HEK293T (cell line): ENCODE measurements around the gene CHCHD3.
"Not testable (repeated sequence)": the region's sequence is repeated elsewhere in the genome, so short reads cannot be mapped to it uniquely, and the experiment has no call there.

Source experiments
- CTCF ChIA-PET: fragments of 350-600 bp; formaldehyde crosslinking; extraction: SDS; loops from one replicate; lab custom pipeline; 2021; ENCODE audit warnings: antibody characterized with exemption, inconsistent platforms; lab: Yijun Ruan, JAX
- POLR2A ChIA-PET: fragments of 350-600 bp; formaldehyde crosslinking; extraction: SDS; loops from one replicate; lab custom pipeline; 2020; ENCODE audit warnings: antibody characterized with exemption, inconsistent platforms; lab: Yijun Ruan, JAX
- DNase-seq: peaks from one replicate; pipeline ENCODE4 v3.0.0; 2012; ENCODE audit warnings: mixed read lengths; ENCODE audit errors: extremely low spot score
- ARNT ChIP-seq: fragments of 450-650 bp; IDR thresholded peaks from 2 replicates; pipeline ENCODE4 v1.6.1; 2017; ENCODE audit warnings: mild to moderate bottlenecking
- BHLHE40 ChIP-seq: fragments of 450-650 bp; IDR thresholded peaks from 2 replicates; pipeline ENCODE4 v1.6.1; 2016; ENCODE audit warnings: mild to moderate bottlenecking, moderate library complexity, borderline replicate concordance
- CTBP1 ChIP-seq: fragments of 450-650 bp; IDR thresholded peaks from 2 replicates; pipeline ENCODE4 v1.6.1; 2016; ENCODE audit warnings: borderline replicate concordance
- ELF4 ChIP-seq: fragments of 450-650 bp; IDR thresholded peaks from 2 replicates; pipeline ENCODE4 v1.6.1; 2017; ENCODE audit warnings: antibody characterized with exemption
- FOXA1 ChIP-seq: fragments of 450-650 bp; IDR thresholded peaks from 2 replicates; pipeline ENCODE4 v1.6.1; 2016; ENCODE audit warnings: mild to moderate bottlenecking
- FOXK2 ChIP-seq: fragments of 450-650 bp; IDR thresholded peaks from 2 replicates; pipeline ENCODE4 v1.6.1; 2016; ENCODE audit warnings: mild to moderate bottlenecking
- FOXM1 ChIP-seq: fragments of 450-650 bp; IDR thresholded peaks from 2 replicates; pipeline ENCODE4 v1.6.1; 2017; ENCODE audit warnings: mild to moderate bottlenecking, borderline replicate concordance
- HDGF ChIP-seq: fragments of 450-650 bp; IDR thresholded peaks from 2 replicates; pipeline ENCODE4 v1.6.1; 2017; ENCODE audit warnings: antibody characterized with exemption, borderline replicate concordance
- L3MBTL2 ChIP-seq: fragments of 450-650 bp; conservative IDR thresholded peaks from 2 replicates; pipeline ENCODE4 v1.6.1; 2016; ENCODE audit warnings: mild to moderate bottlenecking
- LEF1 ChIP-seq: fragments of 450-650 bp; IDR thresholded peaks from 2 replicates; pipeline ENCODE4 v1.6.1; 2017; ENCODE audit warnings: mild to moderate bottlenecking, borderline replicate concordance
- NFRKB ChIP-seq: fragments of 450-650 bp; IDR thresholded peaks from 2 replicates; pipeline ENCODE4 v1.6.1; 2016; ENCODE audit warnings: mild to moderate bottlenecking, moderate library complexity
- SP1 ChIP-seq: fragments of 450-650 bp; IDR thresholded peaks from 2 replicates; pipeline ENCODE4 v1.6.1; 2017
- SUZ12 ChIP-seq: fragments of 450-650 bp; IDR thresholded peaks from 2 replicates; pipeline ENCODE4 v1.6.1; 2016; ENCODE audit warnings: mild to moderate bottlenecking
- TARDBP ChIP-seq: fragments of 450-650 bp; IDR thresholded peaks from 2 replicates; pipeline ENCODE4 v1.6.1; 2016
- ZNF384 ChIP-seq: fragments of 450-650 bp; IDR thresholded peaks from 2 replicates; pipeline ENCODE4 v1.6.1; 2016
- TF ChIP-seq, protein P1 (sequence below): fragments of 450-650 bp; IDR thresholded peaks from 2 replicates; pipeline ENCODE4 v1.6.1; 2016

CHCHD3 gene

GRCh38 chr7:132977234-132977633 is 104.7 kb downstream of the CHCHD3 start:
- TF ChIP-seq SP1 (no peak), FOXK2 (no peak), BHLHE40 (no peak), LEF1 (no peak), ELF4 (no peak), CTBP1 (no peak), L3MBTL2 (no peak), TARDBP (no peak), FOXA1 (no peak), HDGF (no peak), SUZ12 (no peak), ZNF384 (no peak), FOXM1 (no peak), NFRKB (no peak), ARNT (no peak)
- TF ChIP-seq, protein P1, sequence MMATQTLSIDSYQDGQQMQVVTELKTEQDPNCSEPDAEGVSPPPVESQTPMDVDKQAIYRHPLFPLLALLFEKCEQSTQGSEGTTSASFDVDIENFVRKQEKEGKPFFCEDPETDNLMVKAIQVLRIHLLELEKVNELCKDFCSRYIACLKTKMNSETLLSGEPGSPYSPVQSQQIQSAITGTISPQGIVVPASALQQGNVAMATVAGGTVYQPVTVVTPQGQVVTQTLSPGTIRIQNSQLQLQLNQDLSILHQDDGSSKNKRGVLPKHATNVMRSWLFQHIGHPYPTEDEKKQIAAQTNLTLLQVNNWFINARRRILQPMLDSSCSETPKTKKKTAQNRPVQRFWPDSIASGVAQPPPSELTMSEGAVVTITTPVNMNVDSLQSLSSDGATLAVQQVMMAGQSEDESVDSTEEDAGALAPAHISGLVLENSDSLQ = no peak
- CTCF ChIA-PET = no interaction called here
- DNase-seq = no peak
- POLR2A ChIA-PET = no interaction called here

GRCh38 chr7:132972745-132973144 is 109.1 kb downstream of the CHCHD3 start:
- POLR2A ChIA-PET = no interaction called here
- no peak for DNase-seq
- TF ChIP-seq SP1 (no peak), NFRKB (no peak), CTBP1 (no peak), ELF4 (no peak), FOXK2 (no peak), FOXA1 (no peak), TARDBP (no peak), ZNF384 (no peak), FOXM1 (no peak), BHLHE40 (no peak), L3MBTL2 (no peak), SUZ12 (no peak), HDGF (no peak), ARNT (no peak)
- TF ChIP-seq, protein P1 = no peak
- CTCF ChIA-PET = no interaction called here

DNA sequence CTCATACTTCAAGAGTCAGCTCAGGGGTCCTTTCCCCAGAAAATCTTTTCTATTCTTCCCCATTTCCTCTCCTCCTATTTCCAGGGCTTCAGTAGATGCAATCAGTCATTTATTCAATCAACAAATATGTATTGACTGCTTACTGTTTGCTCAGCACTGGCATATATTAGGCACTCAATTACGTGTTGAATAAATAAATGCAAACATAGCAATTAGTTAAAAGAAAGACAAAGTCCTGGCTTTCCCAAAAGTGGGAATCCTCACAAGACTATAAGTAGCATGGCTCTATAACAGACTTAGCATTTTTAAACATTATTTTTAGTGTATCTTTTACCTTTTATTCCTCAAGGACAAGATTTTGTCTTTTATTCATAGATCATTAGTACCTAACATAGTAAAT is 111.6 kb downstream of the CHCHD3 start:
- no peak for TF ChIP-seq SP1
- TF ChIP-seq BHLHE40 = no peak
- TF ChIP-seq, protein P1 = no peak
- TF ChIP-seq ELF4 = no peak
- no peak for TF ChIP-seq FOXM1
- no peak for TF ChIP-seq FOXA1
- TF ChIP-seq NFRKB = no peak
- TF ChIP-seq L3MBTL2 = no peak
- TF ChIP-seq SUZ12 = no peak
- no peak for TF ChIP-seq ARNT
- TF ChIP-seq CTBP1 = no peak
- TF ChIP-seq ZNF384 = no peak
- TF ChIP-seq HDGF = no peak
- TF ChIP-seq TARDBP = no peak
- no peak for TF ChIP-seq LEF1
- CTCF ChIA-PET = no interaction called here
- POLR2A ChIA-PET = no interaction called here
- DNase-seq = no peak

DNA sequence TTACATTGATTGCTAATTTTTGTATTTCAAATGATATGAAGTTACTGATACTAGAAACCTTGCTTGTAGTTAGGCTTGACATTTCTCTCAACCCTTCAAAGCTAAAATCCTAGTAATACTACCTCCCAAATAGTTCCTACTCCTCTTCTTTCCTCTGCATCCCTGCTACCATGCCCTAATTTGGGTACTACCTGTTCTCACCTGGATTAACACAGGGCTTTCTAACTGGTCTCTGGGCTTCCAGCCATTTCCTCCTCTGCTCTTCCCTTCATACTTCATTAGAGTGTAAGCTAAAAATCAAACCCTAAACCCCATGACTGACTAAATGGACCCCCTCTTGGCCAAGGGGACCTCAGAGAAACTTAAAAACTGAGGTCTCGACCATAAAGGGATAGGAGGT is 112.4 kb downstream of the CHCHD3 start:
- ChIA-PET POLR2A (interaction anchor here (0.8 kb wide), 1 partner anchor 70 kb away, joined by 3 read pairs; no protein-coding TSS in a partner anchor), CTCF (no interaction called here)
- TF ChIP-seq SUZ12 (no peak), FOXK2 (no peak), ZNF384 (no peak), L3MBTL2 (no peak), FOXA1 (no peak), HDGF (no peak), ELF4 (no peak), NFRKB (no peak), ARNT (no peak), CTBP1 (no peak), FOXM1 (no peak), LEF1 (no peak), TARDBP (no peak), SP1 (no peak)
- TF ChIP-seq, protein P1 = no peak
- DNase-seq = no peak

DNA sequence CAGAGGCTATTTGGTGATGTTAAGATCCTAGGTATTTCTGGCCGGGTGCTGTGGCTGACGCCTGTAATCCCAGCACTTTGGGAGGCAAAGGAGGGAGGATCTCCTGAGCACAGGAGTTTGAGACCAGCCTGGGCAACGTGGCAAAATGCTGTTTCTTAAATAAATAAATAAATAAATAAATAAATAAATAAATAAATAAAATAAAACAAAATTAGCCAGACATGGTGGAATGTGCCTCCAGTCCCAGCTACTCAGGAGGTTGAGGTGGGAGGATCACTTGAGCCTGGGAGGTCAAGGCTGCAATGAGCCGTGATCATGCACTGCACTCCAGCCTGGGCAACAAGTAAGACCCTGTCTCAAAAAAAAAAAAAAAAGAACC is 114.4 kb downstream of the CHCHD3 start:
- DNase-seq, POLR2A ChIA-PET: not testable (repeated sequence)
- CTCF ChIA-PET = interaction anchor here (0.7 kb wide), 1 partner anchor 83 kb away, joined by 3 read pairs; no protein-coding TSS in a partner anchor
